ENCODE measurements around the gene SIX4.

Gene SIX4

DNA sequence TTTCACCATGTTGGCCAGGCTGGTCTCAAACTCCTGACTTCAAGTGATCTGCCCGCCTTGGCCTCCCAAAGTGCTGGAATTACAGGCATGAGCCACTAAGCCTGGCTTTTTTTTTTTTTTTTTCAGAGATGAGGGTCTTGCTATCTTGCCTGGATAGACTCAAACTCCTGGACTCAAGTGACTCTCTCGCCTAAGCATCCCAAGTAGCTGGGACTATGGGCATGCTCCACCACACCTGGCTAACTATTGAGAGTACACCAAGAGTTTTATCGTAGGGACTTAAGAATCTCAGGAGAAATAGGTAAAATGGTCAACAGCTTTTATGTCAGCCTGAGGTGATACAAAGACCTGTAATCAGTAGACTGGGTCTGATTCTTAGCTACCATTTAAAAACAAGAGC, 43.6 kb downstream of the SIX4 start:
- no peak for DNase-seq (ENCODE audit: low read depth)
- Histone ChIP-seq H3K27me3 (replicated peaks; ENCODE audit: control insufficient read depth, insufficient read depth, low read length) (no peaks in the 10 kb centered on the region), H3K4me1 (ENCODE audit: control insufficient read depth, insufficient read depth, low read length) (no peaks in the 10 kb centered on the region), H3K9me3 (ENCODE audit: control insufficient read depth, low read length) (no peaks in the 10 kb centered on the region), H3K9ac (ENCODE audit: low read length) (no peak overlapping the region), H3K4me3 (ENCODE audit: low read length) (no peak overlapping the region), H3K36me3 (ENCODE audit: control insufficient read depth, insufficient read depth, low read length, severe bottlenecking) (no peaks in the 10 kb centered on the region)

DNA sequence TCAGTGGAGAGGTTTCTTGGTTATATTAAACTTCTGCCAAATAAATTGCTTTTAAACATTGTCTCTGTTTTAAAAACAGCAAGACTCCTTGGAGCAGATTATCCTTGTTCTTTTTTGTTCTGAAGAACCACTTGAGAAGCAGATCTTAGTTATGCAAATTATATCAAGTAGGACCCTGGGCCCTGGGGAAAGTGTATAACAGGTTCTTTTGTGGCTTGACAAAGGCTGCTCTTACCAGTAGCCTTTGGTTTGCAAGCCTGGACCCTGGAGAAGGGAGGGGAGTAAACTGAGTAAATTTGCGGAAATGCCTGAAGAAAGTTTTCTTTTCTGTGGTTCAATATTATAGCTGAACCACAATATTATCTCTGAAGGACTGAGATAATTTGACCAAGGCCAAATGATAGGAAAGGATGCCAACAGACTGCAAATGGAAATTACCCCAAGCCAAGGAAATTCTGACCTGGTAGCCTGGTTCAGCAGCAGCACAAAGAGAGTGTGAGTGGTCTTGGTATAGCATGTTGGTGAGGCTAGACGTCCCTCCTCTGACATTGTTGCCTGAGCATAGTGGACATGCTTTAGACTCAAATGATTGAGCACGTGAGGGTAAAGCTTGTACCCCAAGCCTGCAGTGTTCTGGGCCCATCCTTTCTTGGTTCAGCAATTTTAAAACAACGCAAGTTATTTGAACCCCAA, 44.4 kb downstream of the SIX4 start:
- no peak for DNase-seq (ENCODE audit: low read depth)

DNA sequence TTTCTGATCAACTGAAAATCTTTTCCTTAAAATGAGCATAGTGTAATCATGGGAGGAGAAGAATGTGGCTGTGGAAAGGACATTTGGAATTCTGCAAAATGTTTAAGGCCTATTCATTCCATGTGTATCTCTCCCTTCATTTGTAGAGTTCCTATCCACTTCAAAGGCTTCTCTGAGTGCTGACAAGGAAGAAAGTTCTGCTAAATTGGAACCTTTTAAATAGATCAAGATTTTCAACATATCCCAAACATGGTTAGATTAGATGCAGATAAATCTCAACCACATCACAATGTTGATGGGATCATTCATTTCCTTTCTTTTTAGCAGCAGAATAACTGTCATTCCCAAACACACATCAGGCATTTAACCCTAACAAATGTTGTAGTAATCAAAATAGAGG, 46.5 kb downstream of the SIX4 start:
- Histone ChIP-seq H3K4me1 (ENCODE audit: control insufficient read depth, insufficient read depth, low read length) (no peaks in the 10 kb centered on the region), H3K9me3 (ENCODE audit: control insufficient read depth, low read length) (no peaks in the 10 kb centered on the region), H3K27me3 (replicated peaks; ENCODE audit: control insufficient read depth, insufficient read depth, low read length) (no peaks in the 10 kb centered on the region), H3K9ac (ENCODE audit: low read length) (no peak overlapping the region), H3K36me3 (ENCODE audit: control insufficient read depth, insufficient read depth, low read length, severe bottlenecking) (no peaks in the 10 kb centered on the region), H3K4me3 (ENCODE audit: low read length) (no peak overlapping the region)
- no peak for DNase-seq (ENCODE audit: low read depth)

More for the DNA sequence above, 44.4 kb downstream of the SIX4 start:
- Histone ChIP-seq H3K9me3 (ENCODE audit: control insufficient read depth, low read length) (no peaks in the 10 kb centered on the region), H3K36me3 (ENCODE audit: control insufficient read depth, insufficient read depth, low read length, severe bottlenecking) (no peaks in the 10 kb centered on the region), H3K4me3 (ENCODE audit: low read length) (no peak overlapping the region), H3K4me1 (ENCODE audit: control insufficient read depth, insufficient read depth, low read length) (no peaks in the 10 kb centered on the region), H3K27me3 (replicated peaks; ENCODE audit: control insufficient read depth, insufficient read depth, low read length) (no peaks in the 10 kb centered on the region), H3K9ac (ENCODE audit: low read length) (no peak overlapping the region)

DNA sequence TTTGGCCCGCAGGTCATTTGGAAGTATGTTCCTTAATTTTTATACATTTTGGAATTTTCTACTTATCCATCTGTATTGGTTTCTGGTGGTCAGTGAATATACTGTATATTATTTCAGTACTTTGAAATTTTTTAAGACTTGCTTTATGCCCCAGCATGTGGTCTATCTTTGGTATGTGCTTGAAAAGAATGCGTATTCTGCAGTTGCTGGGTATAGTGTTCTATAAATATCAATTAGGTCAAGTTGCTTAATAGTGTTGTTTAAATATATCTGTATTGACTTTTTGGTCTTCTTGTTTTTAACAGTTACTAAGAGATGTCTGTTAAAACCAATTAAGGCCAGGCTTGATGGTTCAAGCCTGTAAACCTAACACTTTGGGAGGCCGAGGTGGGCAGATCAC, 53.2 kb downstream of the SIX4 start:
- Histone ChIP-seq H3K36me3 (ENCODE audit: control insufficient read depth, insufficient read depth, low read length, severe bottlenecking) (no peaks in the 10 kb centered on the region), H3K9me3 (ENCODE audit: control insufficient read depth, low read length) (no peaks in the 10 kb centered on the region), H3K9ac (ENCODE audit: low read length) (no peak overlapping the region), H3K4me3 (ENCODE audit: low read length) (no peak overlapping the region), H3K4me1 (ENCODE audit: control insufficient read depth, insufficient read depth, low read length) (no peaks in the 10 kb centered on the region), H3K27me3 (replicated peaks; ENCODE audit: control insufficient read depth, insufficient read depth, low read length) (no peaks in the 10 kb centered on the region)
- DNase-seq (ENCODE audit: low read depth): no peak

DNA sequence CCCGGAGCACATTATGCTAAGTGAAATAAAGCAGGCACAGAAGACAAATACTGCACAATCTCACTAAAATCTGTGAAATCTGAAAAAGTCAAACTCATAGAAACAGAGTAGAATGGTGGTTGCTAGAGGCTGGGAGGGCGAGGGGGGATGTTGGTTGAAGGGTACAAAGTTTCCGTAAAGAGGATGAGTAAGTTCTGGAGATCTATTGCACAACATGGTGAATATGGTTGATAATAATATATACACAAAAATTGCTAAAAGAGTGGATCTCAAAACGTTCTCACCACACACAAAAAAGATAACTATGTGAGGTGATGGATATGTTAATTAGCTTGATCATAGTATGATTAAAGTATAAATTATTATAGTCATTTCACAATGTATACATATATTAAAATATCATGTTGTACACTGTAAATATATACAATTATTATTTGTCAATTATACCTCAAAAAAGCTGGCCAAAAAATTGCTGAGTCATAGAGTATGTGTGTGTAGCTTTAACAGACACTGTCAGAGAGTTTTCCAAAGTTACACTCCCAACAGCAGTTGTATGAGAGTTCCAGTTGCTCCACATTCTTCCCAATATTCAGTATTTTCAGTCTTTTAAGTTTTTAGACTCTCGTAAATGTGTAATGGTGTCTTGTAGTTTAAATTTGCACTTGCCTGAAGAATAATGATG, 55.6 kb downstream of the SIX4 start:
- H3K36me3 ChIP-seq (ENCODE audit: control insufficient read depth, insufficient read depth, low read length, severe bottlenecking): no peaks in the 10 kb centered on the region
- no peak overlapping the region for H3K9ac ChIP-seq (ENCODE audit: low read length)
- H3K9me3 ChIP-seq (ENCODE audit: control insufficient read depth, low read length): no peaks in the 10 kb centered on the region
- no peaks in the 10 kb centered on the region for H3K27me3 ChIP-seq (replicated peaks; ENCODE audit: control insufficient read depth, insufficient read depth, low read length)
- DNase-seq (ENCODE audit: low read depth): no peak
- H3K4me3 ChIP-seq (ENCODE audit: low read length): no peak overlapping the region
- no peaks in the 10 kb centered on the region for H3K4me1 ChIP-seq (ENCODE audit: control insufficient read depth, insufficient read depth, low read length)

DNA sequence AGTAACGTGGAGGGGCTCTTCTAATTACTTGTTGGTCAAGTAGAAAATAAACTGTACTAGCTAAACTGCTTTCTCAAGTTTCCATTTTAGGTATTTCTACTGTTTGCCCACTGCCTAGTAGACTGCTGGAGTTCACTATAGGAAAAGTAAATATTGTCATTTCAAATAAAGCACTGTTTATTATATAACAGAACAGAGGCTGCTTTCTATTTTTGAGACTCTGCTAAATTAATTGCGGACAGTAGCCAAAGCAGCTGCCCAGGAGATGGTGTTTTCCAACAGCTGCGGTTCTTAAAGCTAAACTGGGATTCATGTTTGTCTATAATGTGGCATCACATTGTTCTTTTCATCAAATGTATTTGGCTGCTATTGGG, 59.0 kb downstream of the SIX4 start:
- peaks cover 5% of the 10 kb centered on the region for H3K4me1 ChIP-seq (ENCODE audit: control insufficient read depth, insufficient read depth, low read length)
- H3K4me3 ChIP-seq (ENCODE audit: low read length): no peak overlapping the region
- H3K36me3 ChIP-seq (ENCODE audit: control insufficient read depth, insufficient read depth, low read length, severe bottlenecking): no peaks in the 10 kb centered on the region
- H3K9ac ChIP-seq (ENCODE audit: low read length): no peak overlapping the region
- DNase-seq (ENCODE audit: low read depth): no peak
- H3K9me3 ChIP-seq (ENCODE audit: control insufficient read depth, low read length): no peaks in the 10 kb centered on the region
- H3K27me3 ChIP-seq (replicated peaks; ENCODE audit: control insufficient read depth, insufficient read depth, low read length): no peaks in the 10 kb centered on the region

DNA sequence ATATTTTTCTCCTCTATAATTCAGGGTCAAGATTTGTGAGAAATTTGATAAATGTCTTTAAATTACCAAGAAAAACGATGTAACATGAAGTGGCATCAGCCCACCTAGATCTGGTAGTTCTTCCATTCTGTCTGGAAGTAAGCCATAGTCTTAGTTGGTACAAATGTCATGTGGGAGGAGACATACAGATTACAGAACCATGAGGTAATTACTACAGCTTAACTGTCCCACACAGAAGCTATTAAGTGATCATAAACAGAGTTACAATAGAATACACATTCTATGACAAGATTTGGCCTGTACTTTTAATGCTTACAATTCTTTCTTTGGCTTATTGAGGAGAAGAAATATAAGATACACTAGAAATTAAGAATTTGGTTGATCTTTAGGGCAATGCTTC, 61.2 kb downstream of the SIX4 start:
- H3K9ac ChIP-seq (ENCODE audit: low read length): no peak overlapping the region

DNA sequence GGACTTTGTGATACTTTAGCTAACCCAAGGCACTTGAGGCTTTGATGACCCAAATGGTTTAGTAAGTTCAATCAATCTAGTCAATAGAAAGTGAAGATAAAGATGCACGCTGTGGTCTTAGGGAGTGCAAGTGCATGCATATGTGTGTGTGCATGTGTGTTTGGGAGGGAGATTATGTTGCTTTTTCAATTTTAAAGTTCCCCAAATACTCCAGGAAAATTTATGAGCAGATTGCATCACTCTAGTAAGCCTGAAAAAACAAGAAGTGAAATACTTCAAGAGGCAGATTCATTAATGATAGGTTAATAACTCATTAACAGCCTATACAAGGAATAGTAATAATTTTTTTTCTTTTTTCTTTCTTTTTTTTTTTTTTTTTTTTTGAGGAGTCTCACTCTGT, 62.4 kb downstream of the SIX4 start:
- H3K9ac ChIP-seq (ENCODE audit: low read length): no peak overlapping the region

More for the DNA sequence above, 61.2 kb downstream of the SIX4 start:
- DNase-seq (ENCODE audit: low read depth): no peak
- Histone ChIP-seq H3K4me3 (ENCODE audit: low read length) (no peak overlapping the region), H3K9me3 (ENCODE audit: control insufficient read depth, low read length) (no peaks in the 10 kb centered on the region), H3K4me1 (ENCODE audit: control insufficient read depth, insufficient read depth, low read length) (peaks cover 14% of the 10 kb centered on the region), H3K36me3 (ENCODE audit: control insufficient read depth, insufficient read depth, low read length, severe bottlenecking) (no peaks in the 10 kb centered on the region), H3K27me3 (replicated peaks; ENCODE audit: control insufficient read depth, insufficient read depth, low read length) (no peaks in the 10 kb centered on the region)

More for the DNA sequence above, 62.4 kb downstream of the SIX4 start:
- Histone ChIP-seq H3K4me1 (ENCODE audit: control insufficient read depth, insufficient read depth, low read length) (peaks cover 20% of the 10 kb centered on the region), H3K9me3 (ENCODE audit: control insufficient read depth, low read length) (no peaks in the 10 kb centered on the region), H3K36me3 (ENCODE audit: control insufficient read depth, insufficient read depth, low read length, severe bottlenecking) (no peaks in the 10 kb centered on the region), H3K4me3 (ENCODE audit: low read length) (no peak overlapping the region), H3K27me3 (replicated peaks; ENCODE audit: control insufficient read depth, insufficient read depth, low read length) (no peaks in the 10 kb centered on the region)
- no peak for DNase-seq (ENCODE audit: low read depth)
